Kidney epithelial cell (primary cell): ENCODE results near the gene RYR3. TPM values are rescaled to one million over a fixed set of nuclear protein-coding genes. Genes with fewer than 3 reads are reported as not detected.

Experiments
- DNase-seq: peaks from one replicate; pipeline ENCODE4 v3.0.0-alpha.2; 2010; ENCODE audit warnings: low read depth
- H3K27me3 ChIP-seq: 2 replicates; pipeline ENCODE4 v1.6.0; 2011; ENCODE audit warnings: low read length; ENCODE audit not compliant: control insufficient read depth, insufficient read depth
- H3K36me3 ChIP-seq: 2 replicates; pipeline ENCODE4 v1.5.1; 2011; ENCODE audit warnings: low read length; ENCODE audit not compliant: control insufficient read depth, insufficient read depth
- H3K4me3 ChIP-seq: 2 replicates; pipeline ENCODE4 v1.5.1; 2011; ENCODE audit warnings: low read depth, mild to moderate bottlenecking, control low read depth, low read length
- total RNA-seq: library from RNA; depleted of rRNA; stranded (reverse); fragments of >200 nt; gene quantifications from 2 replicates; pipeline ENCODE4 v1.2.3, GENCODE V29; 2015
- TF ChIP-seq, protein P1 (sequence below): IDR thresholded peaks from 2 replicates; pipeline ENCODE4 v1.5.1; 2011; ENCODE audit warnings: mild to moderate bottlenecking, moderate library complexity, low read length, control low read depth, inconsistent platforms; ENCODE audit not compliant: insufficient read depth, poor library complexity, severe bottlenecking

Gene RYR3
- total RNA-seq, 1 donor from 2014 or later = 0.50 TPM

DNA sequence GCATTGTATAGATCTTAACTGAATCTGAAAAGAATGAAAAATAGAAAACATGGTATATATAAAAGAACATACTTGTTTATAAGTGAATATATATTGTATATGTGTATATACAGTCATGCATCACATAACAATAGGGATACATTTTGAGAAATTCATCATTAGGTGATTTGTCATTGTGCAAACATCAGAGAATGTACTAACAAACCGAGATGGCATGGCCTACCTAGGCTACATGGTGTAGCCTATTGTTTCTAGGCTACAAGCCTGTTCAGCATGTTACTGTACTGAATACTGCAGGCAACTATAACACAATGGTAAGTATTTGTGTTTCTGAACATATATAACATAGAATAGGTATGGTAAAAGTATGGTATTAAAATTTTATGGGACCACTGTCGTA is 592.9 kb downstream of the RYR3 start:
- DNase-seq = no peak
- Histone ChIP-seq H3K36me3 (no peaks in the 10 kb centered on the region), H3K4me3 (no peak overlapping the region), H3K27me3 (no peaks in the 10 kb centered on the region)
- TF ChIP-seq, protein P1, sequence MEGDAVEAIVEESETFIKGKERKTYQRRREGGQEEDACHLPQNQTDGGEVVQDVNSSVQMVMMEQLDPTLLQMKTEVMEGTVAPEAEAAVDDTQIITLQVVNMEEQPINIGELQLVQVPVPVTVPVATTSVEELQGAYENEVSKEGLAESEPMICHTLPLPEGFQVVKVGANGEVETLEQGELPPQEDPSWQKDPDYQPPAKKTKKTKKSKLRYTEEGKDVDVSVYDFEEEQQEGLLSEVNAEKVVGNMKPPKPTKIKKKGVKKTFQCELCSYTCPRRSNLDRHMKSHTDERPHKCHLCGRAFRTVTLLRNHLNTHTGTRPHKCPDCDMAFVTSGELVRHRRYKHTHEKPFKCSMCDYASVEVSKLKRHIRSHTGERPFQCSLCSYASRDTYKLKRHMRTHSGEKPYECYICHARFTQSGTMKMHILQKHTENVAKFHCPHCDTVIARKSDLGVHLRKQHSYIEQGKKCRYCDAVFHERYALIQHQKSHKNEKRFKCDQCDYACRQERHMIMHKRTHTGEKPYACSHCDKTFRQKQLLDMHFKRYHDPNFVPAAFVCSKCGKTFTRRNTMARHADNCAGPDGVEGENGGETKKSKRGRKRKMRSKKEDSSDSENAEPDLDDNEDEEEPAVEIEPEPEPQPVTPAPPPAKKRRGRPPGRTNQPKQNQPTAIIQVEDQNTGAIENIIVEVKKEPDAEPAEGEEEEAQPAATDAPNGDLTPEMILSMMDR = no peak

DNA sequence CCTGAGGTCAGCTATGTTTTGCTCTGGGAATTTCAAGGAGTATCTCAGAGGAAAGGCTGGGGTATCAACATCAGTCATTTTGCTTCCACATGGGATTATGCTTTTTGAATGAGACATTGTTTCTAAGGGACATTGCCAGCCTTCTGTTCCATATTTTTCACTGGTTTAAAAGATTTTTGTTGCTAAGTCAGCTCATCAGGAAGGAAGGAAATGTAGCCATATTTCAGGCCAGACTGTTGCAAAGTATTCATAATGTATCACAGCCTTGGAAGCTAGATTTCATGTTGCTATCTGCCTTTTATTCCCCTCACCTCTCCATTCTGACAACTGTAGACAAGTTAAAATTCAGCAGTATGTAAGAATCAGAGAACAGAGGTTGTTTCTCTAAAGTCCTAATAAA is 596.6 kb downstream of the RYR3 start:
- Histone ChIP-seq H3K27me3 (no peaks in the 10 kb centered on the region), H3K4me3 (no peak overlapping the region), H3K36me3 (no peaks in the 10 kb centered on the region)
- DNase-seq = no peak
- TF ChIP-seq, protein P1 = no peak

DNA sequence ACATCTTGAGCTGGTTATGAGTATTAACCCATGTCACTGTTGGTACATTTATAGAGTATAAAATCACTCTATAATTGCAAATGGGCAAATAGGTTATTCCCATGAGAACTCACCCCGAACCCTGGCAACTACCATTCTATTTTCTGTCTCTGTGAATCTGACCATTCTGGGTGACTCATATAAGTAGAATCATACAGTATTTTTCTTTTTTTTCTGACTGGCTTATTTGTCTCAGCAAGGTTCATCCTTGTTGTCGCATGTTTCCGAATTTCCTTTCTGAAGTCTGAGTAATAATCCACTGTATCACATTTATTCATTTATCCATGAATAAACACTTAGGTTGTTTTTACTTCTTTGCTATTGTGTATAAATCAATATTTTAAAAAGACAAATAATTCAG is 597.6 kb downstream of the RYR3 start:
- Histone ChIP-seq H3K36me3 (no peaks in the 10 kb centered on the region), H3K4me3 (no peak overlapping the region), H3K27me3 (no peaks in the 10 kb centered on the region)
- no peak for DNase-seq
- TF ChIP-seq, protein P1 = no peak

DNA sequence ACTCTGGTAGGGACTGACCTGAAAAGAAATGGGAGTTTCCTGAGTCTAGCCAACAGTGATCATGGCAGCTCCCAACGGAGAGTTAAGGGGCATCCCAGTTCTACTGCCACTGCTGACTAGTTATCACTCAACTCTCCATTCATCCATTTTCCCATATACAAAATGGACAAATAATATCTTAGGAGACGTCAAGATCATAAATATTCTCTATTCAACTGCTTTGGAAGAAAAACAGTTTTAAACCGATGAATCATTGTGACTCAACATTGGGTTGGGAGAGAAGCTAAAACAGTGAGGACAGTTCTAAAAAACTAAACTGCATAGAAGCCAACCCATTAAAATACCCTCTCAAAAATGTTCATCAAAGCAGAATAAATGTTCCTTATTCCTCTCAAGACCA is 600.0 kb downstream of the RYR3 start:
- H3K36me3 ChIP-seq = no peaks in the 10 kb centered on the region
- no peaks in the 10 kb centered on the region for H3K27me3 ChIP-seq
- no peak overlapping the region for H3K4me3 ChIP-seq
- DNase-seq = no peak
- TF ChIP-seq, protein P1 = no peak

DNA sequence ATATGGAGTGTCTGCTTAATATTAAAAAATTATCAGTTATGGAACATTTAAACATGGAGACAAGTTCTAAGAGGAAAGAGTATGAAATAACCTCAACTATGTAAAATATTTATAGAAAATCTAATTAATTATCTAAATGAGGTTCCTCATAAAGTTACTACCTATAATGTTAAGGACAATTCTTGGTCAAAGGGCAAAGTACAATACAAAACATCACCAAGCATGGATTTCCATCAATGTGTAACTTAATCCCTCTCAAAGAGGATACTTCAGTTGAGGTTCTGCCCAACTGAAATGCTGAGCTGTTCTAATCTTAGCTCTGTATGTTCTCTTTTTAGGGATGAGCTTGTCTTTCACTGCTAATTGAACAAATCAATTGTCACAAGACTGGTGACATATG is 601.6 kb downstream of the RYR3 start:
- TF ChIP-seq, protein P1 = no peak
- H3K4me3 ChIP-seq = no peak overlapping the region
- no peaks in the 10 kb centered on the region for H3K36me3 ChIP-seq
- H3K27me3 ChIP-seq = no peaks in the 10 kb centered on the region
- no peak for DNase-seq

DNA sequence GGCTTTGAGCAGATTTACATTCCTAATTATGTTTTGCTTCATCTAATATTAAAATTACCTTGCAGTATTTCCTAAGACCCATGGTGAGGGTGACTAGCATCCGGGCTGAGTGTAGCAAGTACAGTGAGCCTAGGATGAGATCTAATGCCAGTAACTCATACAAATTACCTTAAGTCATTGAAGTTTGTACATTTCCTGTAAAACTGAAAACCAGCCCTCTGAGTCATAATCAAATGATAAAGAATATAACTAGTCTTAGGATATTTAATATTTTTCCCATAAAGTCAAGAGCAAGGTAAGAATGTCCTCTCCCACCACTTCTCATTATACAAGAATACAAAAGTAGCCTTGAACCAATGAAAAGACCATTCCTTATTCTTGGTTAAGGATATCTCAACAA is 602.7 kb downstream of the RYR3 start:
- H3K4me3 ChIP-seq = no peak overlapping the region
- TF ChIP-seq, protein P1 = no peak
- no peaks in the 10 kb centered on the region for H3K27me3 ChIP-seq
- no peaks in the 10 kb centered on the region for H3K36me3 ChIP-seq
- DNase-seq = no peak

Other genes starting within 250 kb of the RYR3 start
- 3.9 and 4.5 TPM in 2 replicates for gene FMN1, start 116.3 kb upstream of the RYR3 start, total RNA-seq